Adipose tissue (tissue), 3 donors: ENCODE measurements around the gene ATP1A4. TPM values are rescaled to one million over a fixed set of nuclear protein-coding genes. Genes with fewer than 3 reads are reported as not detected.
"Not testable (repeated sequence)": the region's sequence is repeated elsewhere in the genome, so short reads cannot be mapped to it uniquely, and the experiment has no call there.

Source experiments
- H3K27ac ChIP-seq: one replicate; pipeline ENCODE4 v1.5.1; 2013; ENCODE audit warnings: low read depth, low read length
- WGBS, 3 donors: extraction: QIAGEN DNeasy Blood & Tissue Kit; methylation state at CpG; one replicate each; pipeline ENCODE4 v1.1.7; 2013; 5-methylcytosine and 5-hydroxymethylcytosine counted together
- polyA plus RNA-seq, 3 donors: library from polyadenylated mRNA; stranded (reverse); fragments of 200-250 nt; gene quantifications; one replicate each; pipeline ENCODE4 v1.2.3, GENCODE V29; 2013
- donor health status: healthy with polysubstance abuse.
- donor health status: Bipolar disorder and iron deficiency.
- donor health status: healthy.

ATP1A4 gene
- under 1 TPM; 0.13 to 0.56 (median 0.54) TPM for polyA plus RNA-seq

- no peak within 1 kb of the TSS for H3K27ac ChIP-seq
Measured at GRCh38 chr1:160151303-160151702, at the start of gene ATP1A4. Gene ATP1A4 (plus strand): TSS chr1:160151603. CDS start chr1:160152041, 438 bp downstream.

GRCh38 chr1:160101717-160102522 is 49.5 kb upstream of the ATP1A4 start:
- 72 to 76% (median 74%) methylated on average over 9 of the region's 9 CpGs for WGBS, 3 donors
- H3K27ac ChIP-seq = no peak overlapping the region

More at GRCh38 chr1:160151303-160151702, at the start of gene ATP1A4:
- WGBS, 3 donors = 90 to 91% (median 91%) methylated on average over 6 of the region's 6 CpGs

GRCh38 chr1:160103658-160104408 is 47.6 kb upstream of the ATP1A4 start:
- no peak overlapping the region for H3K27ac ChIP-seq
- WGBS, 3 donors = 60 to 71% (median 68%) methylated on average over 6 of the region's 6 CpGs

- no peak overlapping the region for H3K27ac ChIP-seq
- WGBS, 3 donors = 55 to 68% (median 59%) methylated on average over 3 of the region's 3 CpGs
Measured at GRCh38 chr1:160104486-160104885, 46.9 kb upstream of the ATP1A4 start.

- no peak overlapping the region for H3K27ac ChIP-seq
- WGBS, 3 donors = 90 to 100% (median 97%) methylated on average over 5 of the region's 5 CpGs
Measured at GRCh38 chr1:160105155-160105554, 46.2 kb upstream of the ATP1A4 start.

GRCh38 chr1:160107512-160107911 is 43.9 kb upstream of the ATP1A4 start:
- 89 to 94% (median 93%) methylated on average over 1 of the region's 1 CpG for WGBS, 3 donors
- H3K27ac ChIP-seq = no peak overlapping the region

GRCh38 chr1:160108888-160109662 is 42.3 kb upstream of the ATP1A4 start:
- WGBS, 3 donors = 30 to 50% (median 35%) methylated on average over 6 of the region's 6 CpGs
- H3K27ac ChIP-seq = no peak overlapping the region

GRCh38 chr1:160109686-160110085 is 41.7 kb upstream of the ATP1A4 start:
- 51 to 62% (median 59%) methylated on average over 4 of the region's 4 CpGs for WGBS, 3 donors
- no peak overlapping the region for H3K27ac ChIP-seq

- H3K27ac ChIP-seq = not testable (repeated sequence)
- WGBS, 3 donors = 91 to 94% (median 93%) methylated on average over 10 of the region's 10 CpGs
Measured at GRCh38 chr1:160111462-160111861, 39.9 kb upstream of the ATP1A4 start.

- H3K27ac ChIP-seq = no peak overlapping the region
- 63 to 76% (median 75%) methylated on average over 12 of the region's 12 CpGs for WGBS, 3 donors
Measured at GRCh38 chr1:160112357-160112756, 39.0 kb upstream of the ATP1A4 start.

GRCh38 chr1:160113407-160113806 is 38.0 kb upstream of the ATP1A4 start:
- WGBS, 3 donors = 73 to 88% (median 82%) methylated on average over 6 to 8 of the region's 8 CpGs
- H3K27ac ChIP-seq = no peak overlapping the region

- H3K27ac ChIP-seq = no peak overlapping the region
- WGBS, 3 donors = 75 to 89% (median 87%) methylated on average over 4 of the region's 4 CpGs
Measured at GRCh38 chr1:160114085-160114484, 37.3 kb upstream of the ATP1A4 start.

GRCh38 chr1:160115545-160116282 is 35.7 kb upstream of the ATP1A4 start, which contains the start of gene ATP1A2:
Gene ATP1A2 (plus strand): TSS chr1:160115759. CDS start chr1:160115862, 103 bp downstream.
- H3K27ac ChIP-seq = no peak within 1 kb of the TSS
- WGBS, 3 donors = 44 to 58% (median 50%) methylated on average over 15 to 16 of the region's 16 CpGs

GRCh38 chr1:160116283-160117147 is 34.9 kb upstream of the ATP1A4 start:
- 44 to 63% (median 52%) methylated on average over 12 of the region's 12 CpGs for WGBS, 3 donors
- H3K27ac ChIP-seq = no peak overlapping the region

GRCh38 chr1:160117300-160117699 is 34.1 kb upstream of the ATP1A4 start:
- WGBS, 3 donors = 15 to 21% (median 16%) methylated on average over 1 of the region's 1 CpG
- H3K27ac ChIP-seq = no peak overlapping the region

GRCh38 chr1:160117709-160118183 is 33.7 kb upstream of the ATP1A4 start:
- 20 to 38% (median 34%) methylated on average over 7 to 8 of the region's 8 CpGs for WGBS, 3 donors
- H3K27ac ChIP-seq = no peak overlapping the region

GRCh38 chr1:160118928-160119327 is 32.5 kb upstream of the ATP1A4 start:
- no peak overlapping the region for H3K27ac ChIP-seq
- 89 to 97% (median 89%) methylated on average over 3 of the region's 3 CpGs for WGBS, 3 donors
